Lower leg skin (tissue), 3 donors: Measurements from ENCODE around the gene GSTT2B.
A peak's percentile ranks its signal among the peaks of the same experiment; 100 is the strongest.
"Not testable (repeated sequence)": the region's sequence is repeated elsewhere in the genome, so short reads cannot be mapped to it uniquely, and the experiment has no call there.

Source experiments
- POLR2A ChIP-seq, 2 donors: fragments of 450-650 bp; IDR thresholded peaks; one replicate each; pipeline ENCODE4 v1.6.1; 2016 to 2017; ENCODE audit warnings: antibody characterized with exemption in 2 of 2, mild to moderate bottlenecking in 1 of 2, moderate library complexity in 1 of 2
- TF ChIP-seq, protein P1 (sequence below), 3 donors: fragments of 450-650 bp; IDR thresholded peaks; one replicate each; pipeline ENCODE4 v1.5.1; 2016; ENCODE audit warnings: antibody characterized with exemption in 3 of 3, mild to moderate bottlenecking in 3 of 3, moderate library complexity in 2 of 3

DNA sequence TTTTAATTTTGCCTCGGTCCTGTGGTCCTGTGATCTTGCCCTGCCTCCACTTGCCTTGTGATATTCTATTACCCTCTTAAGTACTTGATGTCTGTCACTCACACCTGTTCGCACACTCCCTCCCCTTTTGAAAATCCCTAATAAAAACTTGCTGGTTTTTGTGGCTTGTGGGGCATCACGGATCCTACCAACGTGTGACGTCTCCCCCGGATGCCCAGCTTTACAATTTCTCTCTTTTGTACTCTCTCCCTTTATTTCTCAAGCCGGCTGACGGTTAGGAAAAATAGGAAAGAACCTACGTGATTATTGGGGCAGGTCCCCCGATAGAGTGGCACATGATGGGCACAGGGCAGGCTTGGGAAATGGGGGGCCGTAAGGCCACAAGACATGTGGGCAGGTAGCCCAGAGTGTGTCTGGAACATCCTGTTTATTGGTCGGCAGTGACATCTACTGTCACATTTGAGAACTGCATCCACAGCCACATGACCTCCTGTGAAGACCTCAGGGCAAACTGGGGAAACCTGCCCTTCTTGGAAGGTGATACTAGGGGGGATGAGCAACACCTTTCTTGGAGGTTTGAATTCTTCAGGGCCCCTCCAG is 4.6 kb downstream of the GSTT2B start:
- TF ChIP-seq, protein P1, sequence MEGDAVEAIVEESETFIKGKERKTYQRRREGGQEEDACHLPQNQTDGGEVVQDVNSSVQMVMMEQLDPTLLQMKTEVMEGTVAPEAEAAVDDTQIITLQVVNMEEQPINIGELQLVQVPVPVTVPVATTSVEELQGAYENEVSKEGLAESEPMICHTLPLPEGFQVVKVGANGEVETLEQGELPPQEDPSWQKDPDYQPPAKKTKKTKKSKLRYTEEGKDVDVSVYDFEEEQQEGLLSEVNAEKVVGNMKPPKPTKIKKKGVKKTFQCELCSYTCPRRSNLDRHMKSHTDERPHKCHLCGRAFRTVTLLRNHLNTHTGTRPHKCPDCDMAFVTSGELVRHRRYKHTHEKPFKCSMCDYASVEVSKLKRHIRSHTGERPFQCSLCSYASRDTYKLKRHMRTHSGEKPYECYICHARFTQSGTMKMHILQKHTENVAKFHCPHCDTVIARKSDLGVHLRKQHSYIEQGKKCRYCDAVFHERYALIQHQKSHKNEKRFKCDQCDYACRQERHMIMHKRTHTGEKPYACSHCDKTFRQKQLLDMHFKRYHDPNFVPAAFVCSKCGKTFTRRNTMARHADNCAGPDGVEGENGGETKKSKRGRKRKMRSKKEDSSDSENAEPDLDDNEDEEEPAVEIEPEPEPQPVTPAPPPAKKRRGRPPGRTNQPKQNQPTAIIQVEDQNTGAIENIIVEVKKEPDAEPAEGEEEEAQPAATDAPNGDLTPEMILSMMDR (IDR thresholded peaks at IDR 0.05) = peak in 1 of 3 donors; percentile 71
- not testable (repeated sequence) for TF ChIP-seq POLR2A (IDR thresholded peaks at IDR 0.05)
